Neural progenitor cell (in vitro differentiated cells): ENCODE results near the gene KATNAL1. TPM values are rescaled to one million over a fixed set of nuclear protein-coding genes. Genes with fewer than 3 reads are reported as not detected.

Experiments used
- DNase-seq: peaks from one replicate; pipeline ENCODE4 v3.0.0-alpha.2; 2016; ENCODE audit warnings: low spot score
- H2AFZ ChIP-seq: fragments of 200-600 bp; sonication (generic); replicated peaks from 2 replicates; pipeline ENCODE4 v1.6.1; 2016; ENCODE audit warnings: antibody characterized with exemption
- H3F3A ChIP-seq: fragments of 200-600 bp; sonication (generic); 2 replicates; pipeline ENCODE4 v1.6.1; 2016; ENCODE audit warnings: antibody characterized with exemption, low read depth
- H3K27ac ChIP-seq: fragments of 200-600 bp; sonication (generic); 2 replicates; pipeline ENCODE4 v1.5.1; 2016; ENCODE audit warnings: mild to moderate bottlenecking
- H3K27me3 ChIP-seq: fragments of 200-600 bp; sonication (generic); 2 replicates; pipeline ENCODE4 v1.6.1; 2016; ENCODE audit warnings: mild to moderate bottlenecking, moderate library complexity
- H3K36me3 ChIP-seq: fragments of 200-600 bp; sonication (generic); 2 replicates; pipeline ENCODE4 v1.5.1; 2016
- H3K4me1 ChIP-seq: fragments of 200-600 bp; sonication (generic); 2 replicates; pipeline ENCODE4 v1.6.1; 2016; ENCODE audit warnings: mixed run types
- H3K4me2 ChIP-seq: fragments of 200-600 bp; sonication (generic); 2 replicates; pipeline ENCODE4 v1.6.1; 2016
- H3K4me3 ChIP-seq: fragments of 200-600 bp; sonication (generic); 2 replicates; pipeline ENCODE4 v1.5.1; 2016
- H3K79me2 ChIP-seq: fragments of 200-600 bp; sonication (generic); 2 replicates; pipeline ENCODE4 v1.6.1; 2016; ENCODE audit warnings: low read depth
- H3K9ac ChIP-seq: fragments of 200-600 bp; sonication (generic); 2 replicates; pipeline ENCODE4 v1.6.1; 2016
- H3K9me3 ChIP-seq: fragments of 200-600 bp; sonication (generic); 2 replicates; pipeline ENCODE4 v1.5.1; 2016; ENCODE audit warnings: low read depth
- H4K20me1 ChIP-seq: fragments of 200-600 bp; sonication (generic); 2 replicates; pipeline ENCODE4 v1.6.1; 2016; ENCODE audit warnings: low read depth
- H3K27ac Mint-ChIP-seq: 3 replicates; pipeline ENCODE4 v1.8.0; 2021; ENCODE audit warnings: mixed read lengths
- H3K27me3 Mint-ChIP-seq: 2 replicates; pipeline ENCODE4 v1.8.0; 2022; ENCODE audit warnings: low read depth, mild to moderate bottlenecking, inconsistent platforms, moderate library complexity, mixed read lengths; ENCODE audit not compliant: insufficient read depth
- H3K36me3 Mint-ChIP-seq: 3 replicates; pipeline ENCODE4 v1.8.0; 2021; ENCODE audit warnings: mixed read lengths
- H3K4me1 Mint-ChIP-seq: 3 replicates; pipeline ENCODE4 v1.8.0; 2021; ENCODE audit warnings: mixed read lengths
- H3K4me3 Mint-ChIP-seq: 3 replicates; pipeline ENCODE4 v1.8.0; 2021; ENCODE audit warnings: mild to moderate bottlenecking, moderate library complexity, mixed read lengths
- H3K9me3 Mint-ChIP-seq: 3 replicates; pipeline ENCODE4 v1.8.0; 2020; ENCODE audit warnings: mixed read lengths
- CTCF ChIP-seq: fragments of 200-600 bp; sonication (generic); IDR thresholded peaks from 2 replicates; pipeline ENCODE4 v1.5.1; 2017; ENCODE audit warnings: antibody characterized with exemption, mild to moderate bottlenecking
- EZH2 ChIP-seq: fragments of 200-600 bp; sonication (generic); IDR thresholded peaks from 2 replicates; pipeline ENCODE4 v1.6.1; 2017; ENCODE audit warnings: antibody characterized with exemption, mild to moderate bottlenecking, moderate library complexity
- EZH2phosphoT487 ChIP-seq: fragments of 200-600 bp; sonication (generic); IDR thresholded peaks from 2 replicates; pipeline ENCODE4 v1.6.1; 2017; ENCODE audit warnings: antibody characterized with exemption
- total RNA-seq: library from RNA; depleted of rRNA; stranded (reverse); fragments of >200 nt; gene quantifications from 2 replicates; pipeline ENCODE4 v1.2.3, GENCODE V29; 2015; ENCODE audit warnings: low replicate concordance

KATNAL1 gene
- total RNA-seq: 15.3 and 33.6 TPM in 2 replicates

- Histone ChIP-seq H3K79me2 (peaks cover 51% of the 10 kb centered on the region), H3K27ac (no peak within 1 kb of the TSS)
- TF ChIP-seq EZH2phosphoT487 (no peak), EZH2 (no peak), CTCF (no peak)
Observed at GRCh38 chr13:30307194-30307970, at the start of gene KATNAL1. KATNAL1 (minus strand) TSS chr13:30307551; CDS start chr13:30283777, 23,774 bp downstream.

GRCh38 chr13:30355839-30356238 lies 48.5 kb upstream of the KATNAL1 start:
- Histone ChIP-seq H3K9ac (no peak overlapping the region), H2AFZ (peak overlapping the region; percentile 52), H3K9me3 (no peaks in the 10 kb centered on the region), H3K27ac (no peak overlapping the region), H3F3A (no peaks in the 10 kb centered on the region), H3K27me3 (no peaks in the 10 kb centered on the region), H3K4me2 (no peak overlapping the region), H3K79me2 (no peaks in the 10 kb centered on the region), H3K36me3 (no peaks in the 10 kb centered on the region), H3K4me1 (no peaks in the 10 kb centered on the region), H3K4me3 (no peak overlapping the region), H4K20me1 (no peaks in the 10 kb centered on the region)
- H3K9me3 Mint-ChIP-seq: peaks cover 24% of the 10 kb centered on the region
- H3K27me3 Mint-ChIP-seq: peaks cover 6% of the 10 kb centered on the region
- H3K4me3 Mint-ChIP-seq: no peak overlapping the region
- no peak for TF ChIP-seq EZH2phosphoT487
- TF ChIP-seq EZH2: no peak
- no peak for TF ChIP-seq CTCF
- no peak overlapping the region for H3K27ac Mint-ChIP-seq
- no peaks in the 10 kb centered on the region for H3K36me3 Mint-ChIP-seq
- DNase-seq: no peak
- H3K4me1 Mint-ChIP-seq: peaks cover 9% of the 10 kb centered on the region

More at GRCh38 chr13:30307194-30307970, at the start of gene KATNAL1:
- H3K36me3 Mint-ChIP-seq: no peaks in the 10 kb centered on the region
- Histone ChIP-seq H3K4me1 (peaks cover 8% of the 10 kb centered on the region), H4K20me1 (no peaks in the 10 kb centered on the region), H3K4me3 (peak within 1 kb of the TSS; percentile 82), H3K4me2 (peak within 1 kb of the TSS; percentile 92), H2AFZ (peak within 1 kb of the TSS; percentile 88), H3K9ac (peak within 1 kb of the TSS; percentile 46), H3K9me3 (no peaks in the 10 kb centered on the region), H3K27me3 (peaks cover 6% of the 10 kb centered on the region), H3F3A (peaks cover 13% of the 10 kb centered on the region), H3K36me3 (no peaks in the 10 kb centered on the region)
- H3K4me3 Mint-ChIP-seq: peak within 1 kb of the TSS; percentile 91
- H3K9me3 Mint-ChIP-seq: no peaks in the 10 kb centered on the region
- peak within 1 kb of the TSS; percentile 52 for H3K27ac Mint-ChIP-seq
- H3K27me3 Mint-ChIP-seq: no peaks in the 10 kb centered on the region
- peak; percentile 90 for DNase-seq
- peaks cover 31% of the 10 kb centered on the region for H3K4me1 Mint-ChIP-seq

GRCh38 chr13:30355384-30355699 lies 48.0 kb upstream of the KATNAL1 start:
- H3K4me1 ChIP-seq: no peaks in the 10 kb centered on the region
- peak overlapping the region; percentile 57 for H2AFZ ChIP-seq

More at GRCh38 chr13:30355384-30355699, 48.0 kb upstream of the KATNAL1 start:
- H3K79me2 ChIP-seq: no peaks in the 10 kb centered on the region
- no peak overlapping the region for H3K4me2 ChIP-seq
- H4K20me1 ChIP-seq: no peaks in the 10 kb centered on the region
- no peaks in the 10 kb centered on the region for H3F3A ChIP-seq
- peak overlapping the region; percentile 54 for H3K4me3 Mint-ChIP-seq
- DNase-seq: peak; percentile 34
- no peak for TF ChIP-seq EZH2phosphoT487
- no peak for TF ChIP-seq CTCF
- TF ChIP-seq EZH2: no peak
- H3K27me3 Mint-ChIP-seq: peaks cover 5% of the 10 kb centered on the region
- peaks cover 9% of the 10 kb centered on the region for H3K4me1 Mint-ChIP-seq
- H3K9me3 Mint-ChIP-seq: peaks cover 24% of the 10 kb centered on the region
- H3K27me3 ChIP-seq: no peaks in the 10 kb centered on the region
- H3K9ac ChIP-seq: no peak overlapping the region
- no peak overlapping the region for H3K4me3 ChIP-seq
- no peaks in the 10 kb centered on the region for H3K36me3 Mint-ChIP-seq
- no peak overlapping the region for H3K27ac Mint-ChIP-seq
- H3K36me3 ChIP-seq: no peaks in the 10 kb centered on the region
- H3K9me3 ChIP-seq: no peaks in the 10 kb centered on the region
- no peak overlapping the region for H3K27ac ChIP-seq
